Thyroid gland (tissue), 4 donors: Measurements from ENCODE around the gene RFX2.

ENCODE experiments used
- POLR2A ChIP-seq, 2 donors: fragments of 450-650 bp; IDR thresholded peaks; one replicate each; pipeline ENCODE4 v1.6.1; 2017; ENCODE audit warnings: antibody characterized with exemption in 2 of 2, mild to moderate bottlenecking in 2 of 2, moderate library complexity in 1 of 2
- TF ChIP-seq, protein P1 (sequence below), 6 experiments: fragments of 200-600 bp in 3 of 6; fragments of 450-650 bp in 3 of 6; sonication (generic) in 3 of 6; IDR thresholded peaks; one replicate each; pipeline ENCODE4 v1.5.1; 2016 to 2019; ENCODE audit warnings: antibody characterized with exemption in 6 of 6, mild to moderate bottlenecking in 2 of 6, inconsistent platforms in 1 of 6, moderate library complexity in 1 of 6

DNA sequence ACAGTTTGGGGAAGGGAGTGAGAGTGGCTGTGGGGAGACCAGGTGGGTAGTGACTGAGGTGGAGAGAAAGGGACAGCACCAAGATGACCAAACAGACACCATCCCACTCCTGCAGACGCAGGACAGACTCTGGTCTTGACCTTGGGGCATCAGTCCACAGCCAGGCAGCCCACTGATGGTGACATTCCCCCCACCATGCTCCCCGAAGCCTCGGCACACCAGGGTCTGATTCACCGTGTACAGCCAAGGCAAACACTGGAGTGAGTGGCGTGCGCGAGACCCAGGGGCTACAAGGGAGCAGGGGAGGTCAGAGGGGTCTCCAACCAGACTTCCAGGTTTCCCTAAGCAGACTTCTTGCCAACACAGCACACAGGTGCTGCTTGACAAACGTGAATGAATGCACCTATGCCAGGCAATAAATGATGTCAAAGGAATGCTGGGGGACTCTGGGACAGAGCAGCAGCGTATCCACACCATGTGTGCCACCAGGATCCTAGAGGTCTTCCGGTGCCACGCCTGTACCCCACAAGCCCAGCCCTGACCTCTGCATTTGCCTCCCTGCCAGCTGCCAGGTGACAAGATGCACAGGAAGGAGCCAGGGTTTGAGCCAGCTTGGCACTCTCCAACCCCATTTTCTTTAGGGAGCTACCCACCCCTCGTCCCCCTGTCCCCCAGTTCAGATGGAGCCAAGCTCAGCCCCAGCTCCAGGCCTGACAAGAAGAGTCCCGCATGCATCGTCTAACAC is 150.9 kb downstream of the RFX2 start:
- no peak for TF ChIP-seq POLR2A (IDR thresholded peaks at IDR 0.05)
- TF ChIP-seq, protein P1, sequence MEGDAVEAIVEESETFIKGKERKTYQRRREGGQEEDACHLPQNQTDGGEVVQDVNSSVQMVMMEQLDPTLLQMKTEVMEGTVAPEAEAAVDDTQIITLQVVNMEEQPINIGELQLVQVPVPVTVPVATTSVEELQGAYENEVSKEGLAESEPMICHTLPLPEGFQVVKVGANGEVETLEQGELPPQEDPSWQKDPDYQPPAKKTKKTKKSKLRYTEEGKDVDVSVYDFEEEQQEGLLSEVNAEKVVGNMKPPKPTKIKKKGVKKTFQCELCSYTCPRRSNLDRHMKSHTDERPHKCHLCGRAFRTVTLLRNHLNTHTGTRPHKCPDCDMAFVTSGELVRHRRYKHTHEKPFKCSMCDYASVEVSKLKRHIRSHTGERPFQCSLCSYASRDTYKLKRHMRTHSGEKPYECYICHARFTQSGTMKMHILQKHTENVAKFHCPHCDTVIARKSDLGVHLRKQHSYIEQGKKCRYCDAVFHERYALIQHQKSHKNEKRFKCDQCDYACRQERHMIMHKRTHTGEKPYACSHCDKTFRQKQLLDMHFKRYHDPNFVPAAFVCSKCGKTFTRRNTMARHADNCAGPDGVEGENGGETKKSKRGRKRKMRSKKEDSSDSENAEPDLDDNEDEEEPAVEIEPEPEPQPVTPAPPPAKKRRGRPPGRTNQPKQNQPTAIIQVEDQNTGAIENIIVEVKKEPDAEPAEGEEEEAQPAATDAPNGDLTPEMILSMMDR (IDR thresholded peaks at IDR 0.05): no peak
